Suprapubic skin (tissue), 4 donors: ENCODE measurements around the gene EOMES.
A peak's percentile ranks its signal among the peaks of the same experiment; 100 is the strongest.

ENCODE experiments used
- CTCF ChIP-seq, 2 donors: fragments of 200-600 bp in 1 of 2; fragments of 450-650 bp in 1 of 2; sonication (generic) in 1 of 2; IDR thresholded peaks; one replicate each; pipeline ENCODE4 v1.5.1; 2016 to 2019; ENCODE audit warnings: antibody characterized with exemption in 2 of 2, mild to moderate bottlenecking in 1 of 2, moderate library complexity in 1 of 2
- EP300 ChIP-seq: sonication (generic); formaldehyde crosslinking; IDR thresholded peaks from one replicate; pipeline ENCODE4 v1.6.1; 2017; ENCODE audit warnings: antibody characterized with exemption
- POLR2A ChIP-seq, 2 donors: fragments of 450-650 bp; IDR thresholded peaks; one replicate each; pipeline ENCODE4 v1.6.1; 2017; ENCODE audit warnings: antibody characterized with exemption in 2 of 2, mild to moderate bottlenecking in 2 of 2, moderate library complexity in 2 of 2
- POLR2AphosphoS5 ChIP-seq, 3 donors: sonication (generic); formaldehyde crosslinking; IDR thresholded peaks; one replicate each; pipeline ENCODE4 v1.6.1; 2017; ENCODE audit warnings: antibody characterized with exemption in 3 of 3

GRCh38 chr3:27677565-27677964, 44.6 kb downstream of the EOMES start:
- TF ChIP-seq POLR2AphosphoS5 (IDR thresholded peaks at IDR 0.05) (peak in 2 of 3 donors; percentile 58 to 81), POLR2A (IDR thresholded peaks at IDR 0.05) (no peak), CTCF (IDR thresholded peaks at IDR 0.05) (no peak), EP300 (no peak)
